HepG2 (cell line): Measurements from ENCODE around the gene PLEKHN1.

ENCODE experiments used
- BRCA1 ChIP-seq: sonication (generic); formaldehyde crosslinking; IDR thresholded peaks from 2 replicates; pipeline ENCODE4 v1.4.0; 2020; ENCODE audit warnings: missing genetic modification reagents
- CTCF ChIP-seq: sonication (generic); formaldehyde crosslinking; IDR thresholded peaks from 2 replicates; pipeline ENCODE4 v1.5.0; 2020; ENCODE audit warnings: mild to moderate bottlenecking, missing genetic modification reagents, moderate library complexity
- FOXJ3 ChIP-seq: sonication (generic); formaldehyde crosslinking; IDR thresholded peaks from 2 replicates; pipeline ENCODE4 v1.4.0; 2020; ENCODE audit warnings: missing genetic modification reagents, mild to moderate bottlenecking, borderline replicate concordance
- TEAD2 ChIP-seq: sonication (generic); formaldehyde crosslinking; IDR thresholded peaks from 2 replicates; pipeline ENCODE4 v1.9.0; 2021; ENCODE audit warnings: missing genetic modification reagents
- ZNF775 ChIP-seq: sonication (generic); formaldehyde crosslinking; IDR thresholded peaks from 2 replicates; pipeline ENCODE4 v1.4.0; 2020; ENCODE audit warnings: missing genetic modification reagents, mild to moderate bottlenecking, moderate library complexity, borderline replicate concordance

GRCh38 chr1:933603-933940 is 32.7 kb upstream of the PLEKHN1 start:
- no peak for TF ChIP-seq ZNF775 (CRISPR knock-in tag)
- TF ChIP-seq BRCA1 (CRISPR knock-in tag) = no peak
- no peak for TF ChIP-seq CTCF (CRISPR knock-in tag)
- TF ChIP-seq TEAD2 (CRISPR knock-in tag) = no peak
- TF ChIP-seq FOXJ3 (CRISPR knock-in tag) = no peak
